Measurements from ENCODE around the gene GLRX5. TPM values are rescaled to one million over a fixed set of nuclear protein-coding genes. Genes with fewer than 3 reads are reported as not detected.

Gene GLRX5
- total RNA-seq, 1 experiment from 2014 or later = 72.8 TPM

GRCh38 chr14:95541346-95541745 is 6.5 kb downstream of the GLRX5 start (continued):
- TF ChIP-seq ATF6 (CRISPR knock-in tag; IDR thresholded peaks at IDR 0.05) (no peak), HMGXB4 (CRISPR knock-in tag; IDR thresholded peaks at IDR 0.05) (no peak), E2F1 (CRISPR knock-in tag; IDR thresholded peaks at IDR 0.05) (no peak), E2F4 (CRISPR knock-in tag; IDR thresholded peaks at IDR 0.05; ENCODE audit: borderline replicate concordance, low read depth) (no peak)

- H3K27me3 Mint-ChIP-seq (ENCODE audit: low read depth) = no peaks in the 10 kb centered on the region
- H3K36me3 Mint-ChIP-seq = peaks cover 6% of the 10 kb centered on the region; the same call in 1 of the 2 replicates
- H3K27ac Mint-ChIP-seq = no peak overlapping the region
- ATAC-seq (no peak), DNase-seq (ENCODE audit: low spot score) (no peak)
- H3K4me3 Mint-ChIP-seq = no peak overlapping the region
- ChIA-PET POLR2A (no interaction called here), CTCF (interaction anchor here (1.2 to 1.7 kb wide), 2 partner anchors 10 to 14 kb away, joined by 3 to 4 read pairs; no protein-coding TSS in a partner anchor)
- peaks cover 9% of the 10 kb centered on the region for H3K4me1 Mint-ChIP-seq
- no peaks in the 10 kb centered on the region for H3K9me3 Mint-ChIP-seq
- TF ChIP-seq ZNF219 (CRISPR knock-in tag; IDR thresholded peaks at IDR 0.05; ENCODE audit: borderline replicate concordance) (no peak), TEAD4 (CRISPR knock-in tag; IDR thresholded peaks at IDR 0.05) (no peak), PRRX2 (CRISPR knock-in tag; IDR thresholded peaks at IDR 0.05) (no peak), NR3C1 (CRISPR knock-in tag; conservative IDR thresholded peaks at IDR 0.05; ENCODE audit: low read depth) (no peak), E2F5 (CRISPR knock-in tag; IDR thresholded peaks at IDR 0.05) (no peak), NFE2L1 (CRISPR knock-in tag; IDR thresholded peaks at IDR 0.05) (no peak), ATF2 (CRISPR knock-in tag; IDR thresholded peaks at IDR 0.05; ENCODE audit: borderline replicate concordance, low read depth) (no peak), PRDM15 (CRISPR knock-in tag; IDR thresholded peaks at IDR 0.05) (no peak)
- TF ChIP-seq, protein P1, sequence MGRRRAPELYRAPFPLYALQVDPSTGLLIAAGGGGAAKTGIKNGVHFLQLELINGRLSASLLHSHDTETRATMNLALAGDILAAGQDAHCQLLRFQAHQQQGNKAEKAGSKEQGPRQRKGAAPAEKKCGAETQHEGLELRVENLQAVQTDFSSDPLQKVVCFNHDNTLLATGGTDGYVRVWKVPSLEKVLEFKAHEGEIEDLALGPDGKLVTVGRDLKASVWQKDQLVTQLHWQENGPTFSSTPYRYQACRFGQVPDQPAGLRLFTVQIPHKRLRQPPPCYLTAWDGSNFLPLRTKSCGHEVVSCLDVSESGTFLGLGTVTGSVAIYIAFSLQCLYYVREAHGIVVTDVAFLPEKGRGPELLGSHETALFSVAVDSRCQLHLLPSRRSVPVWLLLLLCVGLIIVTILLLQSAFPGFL (CRISPR knock-in tag; IDR thresholded peaks at IDR 0.05; ENCODE audit: borderline replicate concordance) = no peak
- TF ChIP-seq, protein P2, sequence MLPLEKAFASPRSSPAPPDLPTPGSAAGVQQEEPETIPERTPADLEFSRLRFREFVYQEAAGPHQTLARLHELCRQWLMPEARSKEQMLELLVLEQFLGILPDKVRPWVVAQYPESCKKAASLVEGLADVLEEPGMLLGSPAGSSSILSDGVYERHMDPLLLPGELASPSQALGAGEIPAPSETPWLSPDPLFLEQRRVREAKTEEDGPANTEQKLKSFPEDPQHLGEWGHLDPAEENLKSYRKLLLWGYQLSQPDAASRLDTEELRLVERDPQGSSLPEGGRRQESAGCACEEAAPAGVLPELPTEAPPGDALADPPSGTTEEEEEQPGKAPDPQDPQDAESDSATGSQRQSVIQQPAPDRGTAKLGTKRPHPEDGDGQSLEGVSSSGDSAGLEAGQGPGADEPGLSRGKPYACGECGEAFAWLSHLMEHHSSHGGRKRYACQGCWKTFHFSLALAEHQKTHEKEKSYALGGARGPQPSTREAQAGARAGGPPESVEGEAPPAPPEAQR (CRISPR knock-in tag; IDR thresholded peaks at IDR 0.05) = no peak
Measured at GRCh38 chr14:95541932-95542930, 7.4 kb downstream of the GLRX5 start.

Data from WTC11 (cell line).